Stomach smooth muscle (tissue), 2 donors: ENCODE results near the gene PARS2.

Experiments used
- H3K27ac ChIP-seq: one replicate; pipeline ENCODE4 v1.7.0; 2013; ENCODE audit warnings: mild to moderate bottlenecking, low read length, inconsistent platforms
- H3K27me3 ChIP-seq, 2 donors: one replicate each; pipeline ENCODE4 v1.7.0; 2013; ENCODE audit warnings: low read length in 2 of 2; ENCODE audit not compliant: insufficient read depth in 2 of 2, control insufficient read depth in 1 of 2
- H3K36me3 ChIP-seq, 2 donors: one replicate each; pipeline ENCODE4 v1.7.0; 2013; ENCODE audit warnings: low read length in 2 of 2; ENCODE audit not compliant: control insufficient read depth in 2 of 2, insufficient read depth in 2 of 2
- H3K4me1 ChIP-seq: one replicate; pipeline ENCODE4 v1.7.0; 2013; ENCODE audit warnings: low read length; ENCODE audit not compliant: control insufficient read depth, insufficient read depth
- H3K4me3 ChIP-seq, 2 donors: one replicate each; pipeline ENCODE4 v1.7.0; 2013; ENCODE audit warnings: low read length in 2 of 2
- H3K9ac ChIP-seq, 2 donors: one replicate each; pipeline ENCODE4 v1.7.0; 2013; ENCODE audit warnings: low read length in 2 of 2, mild to moderate bottlenecking in 1 of 2
- H3K9me3 ChIP-seq, 2 donors: one replicate each; pipeline ENCODE4 v1.7.0; 2013; ENCODE audit warnings: low read length in 2 of 2; ENCODE audit not compliant: control insufficient read depth in 2 of 2
- donor health status: healthy.
- donor health status: Pancreatic carcinoma.

The PARS2 gene

GRCh38 chr1:54748094-54748835 is 16.1 kb downstream of the PARS2 start:
- Histone ChIP-seq H3K4me1 (peaks cover under 1% of the 10 kb centered on the region), H3K9me3 (no peaks in the 10 kb centered on the region), H3K36me3 (peaks cover 3 to 7% of the 10 kb centered on the region in 2 donors), H3K27me3 (no peaks in the 10 kb centered on the region), H3K4me3 (no peak overlapping the region), H3K9ac (no peak overlapping the region), H3K27ac (no peak overlapping the region)

GRCh38 chr1:54745864-54746263 is 18.5 kb downstream of the PARS2 start:
- H3K4me3 ChIP-seq: no peak overlapping the region
- peaks cover 18 to 27% of the 10 kb centered on the region in 2 donors for H3K36me3 ChIP-seq
- H3K27ac ChIP-seq: no peak overlapping the region
- no peak overlapping the region for H3K9ac ChIP-seq
- peaks cover 4% of the 10 kb centered on the region for H3K4me1 ChIP-seq
- no peaks in the 10 kb centered on the region for H3K27me3 ChIP-seq
- H3K9me3 ChIP-seq: no peaks in the 10 kb centered on the region

- H3K4me3 ChIP-seq: no peak overlapping the region
- no peak overlapping the region for H3K9ac ChIP-seq
- no peak overlapping the region for H3K27ac ChIP-seq
- H3K27me3 ChIP-seq: no peaks in the 10 kb centered on the region
- peaks cover 4% of the 10 kb centered on the region for H3K4me1 ChIP-seq
- H3K9me3 ChIP-seq: no peaks in the 10 kb centered on the region
- peaks cover 18 to 29% of the 10 kb centered on the region in 2 donors for H3K36me3 ChIP-seq
Observed at GRCh38 chr1:54745274-54745673, 19.0 kb downstream of the PARS2 start.

GRCh38 chr1:54744696-54745095 is 19.6 kb downstream of the PARS2 start:
- no peak overlapping the region for H3K4me3 ChIP-seq
- H3K9me3 ChIP-seq: no peaks in the 10 kb centered on the region
- no peak overlapping the region for H3K9ac ChIP-seq
- H3K27ac ChIP-seq: no peak overlapping the region
- H3K4me1 ChIP-seq: peaks cover 4% of the 10 kb centered on the region
- peaks cover 18 to 33% of the 10 kb centered on the region in 2 donors for H3K36me3 ChIP-seq
- no peaks in the 10 kb centered on the region for H3K27me3 ChIP-seq

- peaks cover 25 to 39% of the 10 kb centered on the region in 2 donors for H3K36me3 ChIP-seq
- peaks cover 4% of the 10 kb centered on the region for H3K4me1 ChIP-seq
- H3K9ac ChIP-seq: no peak overlapping the region
- H3K9me3 ChIP-seq: no peaks in the 10 kb centered on the region
- H3K4me3 ChIP-seq: no peak overlapping the region
- H3K27me3 ChIP-seq: no peaks in the 10 kb centered on the region
- H3K27ac ChIP-seq: no peak overlapping the region
Observed at GRCh38 chr1:54743416-54744226, 20.7 kb downstream of the PARS2 start.

GRCh38 chr1:54742282-54742681 is 22.0 kb downstream of the PARS2 start:
- Histone ChIP-seq H3K4me3 (no peak overlapping the region), H3K36me3 (peaks cover 33 to 49% of the 10 kb centered on the region in 2 donors), H3K27ac (no peak overlapping the region), H3K4me1 (peaks cover 4% of the 10 kb centered on the region), H3K9me3 (no peaks in the 10 kb centered on the region), H3K27me3 (no peaks in the 10 kb centered on the region), H3K9ac (no peak overlapping the region)

GRCh38 chr1:54741531-54741930 is 22.8 kb downstream of the PARS2 start:
- no peak overlapping the region for H3K4me3 ChIP-seq
- peaks cover 41 to 55% of the 10 kb centered on the region in 2 donors for H3K36me3 ChIP-seq
- H3K27me3 ChIP-seq: no peaks in the 10 kb centered on the region
- no peak overlapping the region for H3K9ac ChIP-seq
- no peaks in the 10 kb centered on the region for H3K9me3 ChIP-seq
- no peak overlapping the region for H3K27ac ChIP-seq
- peaks cover 4% of the 10 kb centered on the region for H3K4me1 ChIP-seq

GRCh38 chr1:54738244-54738643 is 26.1 kb downstream of the PARS2 start:
- H3K9ac ChIP-seq: no peak overlapping the region
- H3K27me3 ChIP-seq: no peaks in the 10 kb centered on the region
- H3K36me3 ChIP-seq: peaks cover 43 to 52% of the 10 kb centered on the region in 2 donors
- H3K4me1 ChIP-seq: peaks cover 4% of the 10 kb centered on the region
- H3K27ac ChIP-seq: no peak overlapping the region
- H3K4me3 ChIP-seq: no peak overlapping the region
- no peaks in the 10 kb centered on the region for H3K9me3 ChIP-seq

- H3K27ac ChIP-seq: no peak overlapping the region
- no peak overlapping the region for H3K4me3 ChIP-seq
- peaks cover 38 to 42% of the 10 kb centered on the region in 2 donors for H3K36me3 ChIP-seq
- H3K4me1 ChIP-seq: no peaks in the 10 kb centered on the region
- H3K27me3 ChIP-seq: no peaks in the 10 kb centered on the region
- no peak overlapping the region for H3K9ac ChIP-seq
- no peaks in the 10 kb centered on the region for H3K9me3 ChIP-seq
Observed at GRCh38 chr1:54736685-54737084, 27.6 kb downstream of the PARS2 start.

GRCh38 chr1:54728027-54728426 is 36.3 kb downstream of the PARS2 start:
- H3K27me3 ChIP-seq: no peaks in the 10 kb centered on the region

More at GRCh38 chr1:54728027-54728426, 36.3 kb downstream of the PARS2 start:
- H3K36me3 ChIP-seq: peaks cover 35 to 42% of the 10 kb centered on the region in 2 donors
- H3K4me3 ChIP-seq: no peak overlapping the region
- no peak overlapping the region for H3K27ac ChIP-seq
- H3K9me3 ChIP-seq: peaks cover 0 to 3% of the 10 kb centered on the region in 2 donors
- no peak overlapping the region for H3K9ac ChIP-seq
- peaks cover 5% of the 10 kb centered on the region for H3K4me1 ChIP-seq
